A549 (cell line): ENCODE data around the gene SLCO1A2. TPM values are rescaled to one million over a fixed set of nuclear protein-coding genes. Genes with fewer than 3 reads are reported as not detected.
A peak's percentile ranks its signal among the peaks of the same experiment; 100 is the strongest.
"Not testable (repeated sequence)": the region's sequence is repeated elsewhere in the genome, so short reads cannot be mapped to it uniquely, and the experiment has no call there.

Experiments
- ATAC-seq, 2 experiments: fragments of 200-7000 bp in 1 of 2; fragments of >200 bp in 1 of 2; cut with Nextera tagmentation in 1 of 2; cut with Tn5 transposase in 1 of 2; 3 replicates each; pipeline versions ENCODE4 v1.8.0 to v1.9.1; 2018 to 2020; ENCODE audit warnings: mild to moderate bottlenecking in 1 of 2, moderate library complexity in 1 of 2
- CTCF ChIA-PET: fragments of 300-600 bp; sonication (Branson Sonifier 250); formaldehyde crosslinking; extraction: SDS; loops from one replicate; lab custom pipeline; 2021; ENCODE audit warnings: antibody characterized with exemption, inconsistent platforms; lab: Yijun Ruan, JAX
- POLR2A ChIA-PET: fragments of 350-600 bp; formaldehyde crosslinking; extraction: SDS; loops from one replicate; lab custom pipeline; 2021; ENCODE audit warnings: antibody characterized with exemption, inconsistent platforms; lab: Yijun Ruan, JAX
- DNase-seq, 2 experiments: peaks; one replicate each; pipeline versions ENCODE4 v3.0.0 to v3.0.0-alpha.2; 2011 to 2016; ENCODE audit warnings: low read depth in 1 of 2, low spot score in 1 of 2
- FAIRE-seq: peaks from 2 replicates; lab custom pipeline; 2011; peaks lifted over from hg19 to GRCh38; lab: Jason Lieb, UNC
- H3K27ac ChIP-seq, 2 experiments: fragments of >200 bp; sonication (Bioruptor Twin); formaldehyde crosslinking; 3 replicates each; pipeline ENCODE4 v1.5.1; 2016 to 2017
- H3K4me1 ChIP-seq: fragments of >200 bp; sonication (Bioruptor Twin); formaldehyde crosslinking; 3 replicates; pipeline ENCODE4 v1.6.1; 2016
- H3K4me2 ChIP-seq: fragments of >200 bp; sonication (Bioruptor Twin); formaldehyde crosslinking; 3 replicates; pipeline ENCODE4 v1.6.1; 2016
- H3K4me3 ChIP-seq: fragments of >200 bp; sonication (Bioruptor Twin); formaldehyde crosslinking; 3 replicates; pipeline ENCODE4 v1.5.1; 2016
- H3K9me3 ChIP-seq: fragments of >200 bp; sonication (Bioruptor Twin); formaldehyde crosslinking; 3 replicates; pipeline ENCODE4 v1.6.1; 2016
- BHLHE40 ChIP-seq: IDR thresholded peaks from 2 replicates; pipeline ENCODE4 v1.6.1; 2012; ENCODE audit warnings: low read depth, low read length, inconsistent platforms
- CEBPB ChIP-seq, 2 experiments: fragments of >200 bp in 1 of 2; sonication (Bioruptor Twin) in 1 of 2; formaldehyde crosslinking in 1 of 2; IDR thresholded peaks; 2 replicates each; pipeline ENCODE4 v1.6.1; 2012 to 2016
- CHD2 ChIP-seq: fragments of 150-350 bp; IDR thresholded peaks from 2 replicates; pipeline ENCODE4 v1.6.1; 2014; ENCODE audit warnings: low read length; ENCODE audit not compliant: partially characterized antibody
- GATA3 ChIP-seq: IDR thresholded peaks from 2 replicates; pipeline ENCODE4 v1.6.1; 2012; ENCODE audit warnings: borderline replicate concordance
- HEYL ChIP-seq: fragments of 250-450 bp; sonication (Bioruptor Pico); IDR thresholded peaks from 2 replicates; pipeline ENCODE4 v1.8.0; 2021; ENCODE audit warnings: mild to moderate bottlenecking, moderate library complexity
- HOXB13 ChIP-seq: fragments of 250-450 bp; sonication (Bioruptor Pico); IDR thresholded peaks from 2 replicates; pipeline ENCODE4 v1.5.0; 2020; ENCODE audit warnings: low read depth, mild to moderate bottlenecking, moderate library complexity
- JUNB ChIP-seq: fragments of >200 bp; sonication (Bioruptor Twin); formaldehyde crosslinking; IDR thresholded peaks from 2 replicates; pipeline ENCODE4 v1.6.1; 2016
- MAFK ChIP-seq: fragments of 450-650 bp; IDR thresholded peaks from 2 replicates; pipeline ENCODE4 v1.6.1; 2014; ENCODE audit not compliant: partially characterized antibody
- MYC ChIP-seq: IDR thresholded peaks from 2 replicates; pipeline ENCODE4 v1.6.1; 2012; ENCODE audit warnings: mild to moderate bottlenecking, inconsistent platforms, low read length, improper control_type of control experiment, borderline replicate concordance
- NFE2L2 ChIP-seq: fragments of 150-350 bp; conservative IDR thresholded peaks from 2 replicates; pipeline ENCODE4 v1.6.1; 2014; ENCODE audit warnings: low read length
- NR3C1 ChIP-seq: fragments of >200 bp; sonication (Bioruptor Twin); formaldehyde crosslinking; IDR thresholded peaks from 3 replicates; pipeline ENCODE4 v1.6.1; 2017
- PHF8 ChIP-seq: fragments of 200-600 bp; sonication (generic); IDR thresholded peaks from 2 replicates; pipeline ENCODE4 v1.6.1; 2016; ENCODE audit warnings: low read depth, mild to moderate bottlenecking, antibody characterized with exemption, moderate library complexity, borderline replicate concordance
- RFX5 ChIP-seq: fragments of 450-650 bp; IDR thresholded peaks from 2 replicates; pipeline ENCODE4 v1.7.1; 2014; ENCODE audit warnings: antibody characterized with exemption, mild to moderate bottlenecking, moderate library complexity
- RNF2 ChIP-seq: fragments of 200-600 bp; sonication (generic); IDR thresholded peaks from 2 replicates; pipeline ENCODE4 v1.6.1; 2016; ENCODE audit warnings: low read depth, mild to moderate bottlenecking, antibody characterized with exemption, moderate library complexity, borderline replicate concordance
- TFCP2L1 ChIP-seq: fragments of 250-450 bp; sonication (Bioruptor Pico); IDR thresholded peaks from 2 replicates; pipeline ENCODE4 v1.5.0; 2021; ENCODE audit warnings: mild to moderate bottlenecking
- TP53 ChIP-seq: fragments of 250-450 bp; sonication (Bioruptor Pico); IDR thresholded peaks from 2 replicates; pipeline ENCODE4 v1.5.0; 2021; ENCODE audit warnings: mild to moderate bottlenecking, moderate library complexity
- ZC3H11A ChIP-seq: fragments of 450-650 bp; IDR thresholded peaks from 2 replicates; pipeline ENCODE4 v1.6.1; 2014; ENCODE audit warnings: antibody characterized with exemption, mild to moderate bottlenecking
- ZNF302 ChIP-seq: fragments of 250-450 bp; sonication (Bioruptor Pico); IDR thresholded peaks from 2 replicates; pipeline ENCODE4 v1.9.0; 2021; ENCODE audit warnings: inconsistent platforms, mild to moderate bottlenecking, moderate library complexity
- WGBS: methylation state at CpG from one replicate; pipeline ENCODE4 v1.1.6; 2017; ENCODE audit errors: missing lambda C conversion rate; 5-methylcytosine and 5-hydroxymethylcytosine counted together
- polyA plus RNA-seq, 4 experiments: library from polyadenylated mRNA; depleted of rRNA in 3 of 4; stranded (reverse); fragments of >200 nt; fragmentation: RNase III in 1 of 4; extraction: RNeasy Plus Mini Kit Qiagen cat#74134 plus additional on column Dnase treatment in 1 of 4; gene quantifications; 2 replicates in 3 of 4; 3 replicates in 1 of 4; pipeline ENCODE4 v1.2.3, GENCODE V29; 2011 to 2017
- TF ChIP-seq, protein P1 (sequence below): IDR thresholded peaks from 2 replicates; pipeline ENCODE4 v1.6.1; 2012
- TF ChIP-seq, protein P2 (sequence below): fragments of 150-350 bp; IDR thresholded peaks from 2 replicates; pipeline ENCODE4 v1.6.1; 2014; ENCODE audit warnings: low read depth, mild to moderate bottlenecking, low read length
- TF ChIP-seq, protein P3 (sequence below): fragments of >200 bp; sonication (Bioruptor Twin); formaldehyde crosslinking; IDR thresholded peaks from 2 replicates; pipeline ENCODE4 v1.6.1; 2016
- TF ChIP-seq, protein P4 (sequence below): IDR thresholded peaks from 2 replicates; pipeline ENCODE4 v1.6.1; 2012; ENCODE audit warnings: low read depth, borderline replicate concordance

SLCO1A2 gene
- polyA plus RNA-seq, 2 of the 4 experiments (the other 2 are of a cell fraction), result 0.08 to 0.31 TPM

DNA sequence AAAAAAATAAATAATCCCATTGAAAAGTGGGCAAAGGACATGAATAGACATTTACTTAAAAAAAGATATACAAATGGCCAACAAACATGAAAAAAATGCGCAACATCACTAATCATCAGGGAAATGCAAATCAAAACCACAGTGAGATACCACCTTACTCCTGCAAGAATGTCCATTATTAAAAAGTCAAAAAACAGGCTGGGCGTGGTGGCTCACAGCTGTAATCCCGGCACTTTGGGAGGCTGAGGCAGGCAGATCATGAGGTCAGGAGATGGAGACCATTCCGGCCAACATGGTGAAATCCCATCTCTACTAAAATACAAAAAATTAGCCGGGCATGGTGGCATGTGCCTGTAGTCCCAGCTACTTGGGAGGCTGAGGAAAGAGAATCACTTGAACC lies 46.6 kb upstream of the SLCO1A2 start:
- H3K4me2 ChIP-seq, DNase-seq, H3K9me3 ChIP-seq, ATAC-seq, FAIRE-seq, H3K4me3 ChIP-seq, H3K4me1 ChIP-seq, CTCF ChIA-PET, H3K27ac ChIP-seq, POLR2A ChIA-PET: not testable (repeated sequence)
- 46% methylated on average over 5 of the region's 5 CpGs for WGBS

DNA sequence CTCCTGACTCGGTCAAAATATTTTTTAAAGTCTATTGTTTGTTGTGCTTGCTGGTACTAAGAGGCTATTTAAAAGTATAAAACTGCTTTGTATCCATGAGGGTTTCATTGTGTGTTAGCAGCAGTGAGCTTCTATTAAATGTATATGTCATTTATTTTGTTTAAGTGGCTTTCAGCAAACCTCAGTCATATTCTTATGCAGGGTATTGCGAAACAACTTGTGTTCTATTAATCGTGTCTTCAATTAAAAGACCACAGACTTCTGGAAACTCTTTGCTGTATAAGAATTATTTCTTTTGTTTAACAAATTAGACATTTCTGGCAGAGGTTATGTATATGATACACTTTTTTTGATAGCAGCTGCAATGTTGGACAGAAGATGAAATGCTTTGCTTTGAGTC lies 44.5 kb upstream of the SLCO1A2 start:
- WGBS, result 70% methylated on average over 3 of the region's 3 CpGs
- POLR2A ChIA-PET, result no interaction called here
- H3K27ac ChIP-seq, result no peak overlapping the region
- CTCF ChIA-PET, result no interaction called here
- no peak for DNase-seq
- H3K4me2 ChIP-seq, result no peak overlapping the region
- TF ChIP-seq CEBPB (IDR thresholded peaks at IDR 0.05) (peak; percentile 73 to 75; a peak in 3 of 4 replicates), RNF2 (no peak)
- no peaks in the 10 kb centered on the region for H3K9me3 ChIP-seq
- H3K4me1 ChIP-seq, result no peaks in the 10 kb centered on the region
- H3K4me3 ChIP-seq, result no peak overlapping the region
- FAIRE-seq, result no peak
- no peak for ATAC-seq

DNA sequence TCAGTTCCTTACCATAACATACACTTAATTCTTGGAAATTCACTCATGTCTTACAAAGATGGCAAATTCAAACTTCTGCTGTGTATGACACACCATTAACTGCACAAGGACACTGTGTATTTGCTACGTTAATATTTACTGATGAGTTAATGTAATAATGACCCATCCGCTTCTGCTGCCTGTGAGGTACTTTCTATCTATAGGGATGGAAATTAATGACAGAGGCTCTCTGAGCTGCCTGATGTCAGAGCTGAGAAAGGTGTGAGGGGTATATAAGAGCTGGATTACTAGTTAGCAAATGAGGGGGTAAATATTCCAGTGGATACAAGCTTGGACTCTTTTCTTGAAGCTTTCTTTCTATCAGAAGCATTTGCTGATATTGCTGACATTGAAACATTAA lies 37.9 kb upstream of the SLCO1A2 start, which contains the start of gene IAPP:
TSS of gene IAPP (plus strand) at position 301 of the 400 bp plus-strand sequence. CDS start 450 bp downstream, outside the sequence.
- no peaks in the 10 kb centered on the region for H3K4me1 ChIP-seq
- DNase-seq, result no peak
- no peak for TF ChIP-seq ZNF302 (CRISPR knock-in tag)
- no peak for TF ChIP-seq RNF2
- no peak for TF ChIP-seq RFX5
- TF ChIP-seq MYC, result no peak
- no peak for TF ChIP-seq MAFK
- TF ChIP-seq, protein P1, sequence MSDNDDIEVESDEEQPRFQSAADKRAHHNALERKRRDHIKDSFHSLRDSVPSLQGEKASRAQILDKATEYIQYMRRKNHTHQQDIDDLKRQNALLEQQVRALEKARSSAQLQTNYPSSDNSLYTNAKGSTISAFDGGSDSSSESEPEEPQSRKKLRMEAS, result no peak
- TF ChIP-seq NR3C1, result no peak
- TF ChIP-seq PHF8, result no peak
- TF ChIP-seq, protein P2, sequence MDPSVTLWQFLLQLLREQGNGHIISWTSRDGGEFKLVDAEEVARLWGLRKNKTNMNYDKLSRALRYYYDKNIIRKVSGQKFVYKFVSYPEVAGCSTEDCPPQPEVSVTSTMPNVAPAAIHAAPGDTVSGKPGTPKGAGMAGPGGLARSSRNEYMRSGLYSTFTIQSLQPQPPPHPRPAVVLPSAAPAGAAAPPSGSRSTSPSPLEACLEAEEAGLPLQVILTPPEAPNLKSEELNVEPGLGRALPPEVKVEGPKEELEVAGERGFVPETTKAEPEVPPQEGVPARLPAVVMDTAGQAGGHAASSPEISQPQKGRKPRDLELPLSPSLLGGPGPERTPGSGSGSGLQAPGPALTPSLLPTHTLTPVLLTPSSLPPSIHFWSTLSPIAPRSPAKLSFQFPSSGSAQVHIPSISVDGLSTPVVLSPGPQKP, result no peak
- no peak for TF ChIP-seq CEBPB (IDR thresholded peaks at IDR 0.05)
- TF ChIP-seq BHLHE40, result no peak
- TF ChIP-seq CHD2, result no peak
- TF ChIP-seq JUNB, result no peak
- TF ChIP-seq TFCP2L1 (CRISPR knock-in tag), result no peak
- TF ChIP-seq NFE2L2, result no peak
- TF ChIP-seq, protein P3, sequence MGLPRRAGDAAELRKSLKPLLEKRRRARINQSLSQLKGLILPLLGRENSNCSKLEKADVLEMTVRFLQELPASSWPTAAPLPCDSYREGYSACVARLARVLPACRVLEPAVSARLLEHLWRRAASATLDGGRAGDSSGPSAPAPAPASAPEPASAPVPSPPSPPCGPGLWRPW, result no peak
- no peak for TF ChIP-seq HEYL
- TF ChIP-seq, protein P4, sequence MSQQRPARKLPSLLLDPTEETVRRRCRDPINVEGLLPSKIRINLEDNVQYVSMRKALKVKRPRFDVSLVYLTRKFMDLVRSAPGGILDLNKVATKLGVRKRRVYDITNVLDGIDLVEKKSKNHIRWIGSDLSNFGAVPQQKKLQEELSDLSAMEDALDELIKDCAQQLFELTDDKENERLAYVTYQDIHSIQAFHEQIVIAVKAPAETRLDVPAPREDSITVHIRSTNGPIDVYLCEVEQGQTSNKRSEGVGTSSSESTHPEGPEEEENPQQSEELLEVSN, result no peak
- TF ChIP-seq, all 56 proteins: peak for 0
- Histone ChIP-seq H3K4me3 (no peak within 1 kb of the TSS), H3K4me2 (no peak within 1 kb of the TSS), H3K27ac (no peak within 1 kb of the TSS), H3K9me3 (no peaks in the 10 kb centered on the region)
- CTCF ChIA-PET, result interaction anchor here (1.2 kb wide), 1 partner anchor 76 kb away, joined by 3 read pairs; no protein-coding TSS in a partner anchor
- ATAC-seq (no peak), FAIRE-seq (no peak)
- POLR2A ChIA-PET, result no interaction called here
- WGBS, result 41% methylated on average over 2 of the region's 2 CpGs

DNA sequence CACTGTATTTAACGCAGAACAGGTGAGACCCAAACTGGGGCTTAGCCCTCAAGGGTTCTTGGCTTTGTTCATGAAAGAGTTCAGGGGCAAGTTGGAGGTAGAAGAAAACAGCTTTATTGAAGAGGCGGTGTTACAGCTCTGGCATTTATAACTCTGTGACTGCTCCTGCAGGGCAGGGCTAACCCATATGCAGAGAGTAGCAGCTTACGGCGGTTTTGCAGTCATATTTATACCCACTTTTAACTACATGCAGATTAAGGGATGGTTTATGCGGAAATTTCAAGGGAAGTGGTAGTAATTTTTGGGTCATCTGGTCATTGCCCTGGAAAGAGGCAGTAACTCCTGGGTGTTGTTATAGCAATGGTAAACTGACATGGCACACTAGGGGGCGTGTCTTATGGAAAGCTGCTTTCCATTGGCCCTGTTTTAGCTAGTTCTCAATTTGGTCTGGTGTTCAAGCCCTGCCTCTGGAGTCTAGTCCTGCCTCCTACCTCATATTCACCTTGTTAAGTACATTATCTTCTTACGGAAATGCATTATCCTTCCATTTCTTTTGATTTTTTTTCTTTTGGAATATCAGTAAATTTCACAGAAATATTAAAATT lies 36.2 kb upstream of the SLCO1A2 start:
- DNase-seq, result peak in 1 of 2 experiments; percentile 5
- no peak for FAIRE-seq
- Histone ChIP-seq H3K4me2 (no peak overlapping the region), H3K4me1 (no peaks in the 10 kb centered on the region), H3K27ac (no peak overlapping the region), H3K9me3 (no peaks in the 10 kb centered on the region)
- POLR2A ChIA-PET, result no interaction called here
- WGBS, result 62% methylated on average over 7 of the region's 7 CpGs
- TF ChIP-seq GATA3 (no peak), ZC3H11A (no peak), NFE2L2 (no peak), TP53 (CRISPR knock-in tag) (no peak), HOXB13 (CRISPR knock-in tag) (no peak), MAFK (no peak)
- TF ChIP-seq, protein P3, result no peak
- TF ChIP-seq, all 56 proteins: peak for 0
- no peak overlapping the region for H3K4me3 ChIP-seq
- ATAC-seq, result no peak
- CTCF ChIA-PET, result no interaction called here
